GM23338 (cell line): ENCODE data around the gene NDST1. TPM values are rescaled to one million over a fixed set of nuclear protein-coding genes. Genes with fewer than 3 reads are reported as not detected.

ENCODE experiments used
- ATAC-seq: fragments of 200-7000 bp; cut with Tn5 transposase; 3 replicates; pipeline ENCODE4 v1.9.1; 2020
- DNase-seq: peaks from one replicate; pipeline ENCODE4 v3.0.0-alpha.2; 2015; ENCODE audit warnings: low spot score
- H2AFZ ChIP-seq: fragments of 200-600 bp; sonication (generic); 2 replicates; pipeline ENCODE4 v1.8.0; 2016; ENCODE audit warnings: antibody characterized with exemption, mild to moderate bottlenecking, moderate library complexity
- H3F3A ChIP-seq: fragments of 200-600 bp; sonication (generic); replicated peaks from 2 replicates; pipeline ENCODE4 v1.8.0; 2017; ENCODE audit warnings: antibody characterized with exemption, mixed run types, low read depth
- H3K27ac ChIP-seq: fragments of 200-600 bp; sonication (generic); 2 replicates; pipeline ENCODE4 v1.6.1; 2016; ENCODE audit warnings: low read depth
- H3K27me3 ChIP-seq: fragments of 200-600 bp; sonication (generic); 2 replicates; pipeline ENCODE4 v1.8.0; 2016; ENCODE audit warnings: mild to moderate bottlenecking, mixed run types, moderate library complexity; ENCODE audit not compliant: insufficient read depth
- H3K36me3 ChIP-seq: fragments of 200-600 bp; sonication (generic); 2 replicates; pipeline ENCODE4 v1.8.0; 2016; ENCODE audit warnings: mild to moderate bottlenecking; ENCODE audit not compliant: insufficient read depth
- H3K4me1 ChIP-seq: fragments of 200-600 bp; sonication (generic); 2 replicates; pipeline ENCODE4 v1.8.0; 2016; ENCODE audit warnings: mild to moderate bottlenecking, moderate library complexity; ENCODE audit not compliant: insufficient read depth
- H3K4me2 ChIP-seq: fragments of 200-600 bp; sonication (generic); 2 replicates; pipeline ENCODE4 v1.7.1; 2017; ENCODE audit warnings: mixed run types
- H3K4me3 ChIP-seq: fragments of 200-600 bp; sonication (generic); 2 replicates; pipeline ENCODE4 v1.6.1; 2016; ENCODE audit warnings: mixed run types
- H3K79me2 ChIP-seq: fragments of 200-600 bp; sonication (generic); replicated peaks from 2 replicates; pipeline ENCODE4 v1.8.0; 2017; ENCODE audit warnings: mild to moderate bottlenecking; ENCODE audit not compliant: insufficient read depth
- H3K9me2 ChIP-seq: fragments of 200-600 bp; sonication (generic); 2 replicates; pipeline ENCODE4 v1.8.0; 2017; ENCODE audit not compliant: insufficient read depth
- H4K20me1 ChIP-seq: fragments of 200-600 bp; sonication (generic); replicated peaks from 2 replicates; pipeline ENCODE4 v1.8.0; 2017; ENCODE audit warnings: mild to moderate bottlenecking; ENCODE audit not compliant: insufficient read depth
- H3K27ac Mint-ChIP-seq: 2 replicates; pipeline ENCODE4 v1.8.0; 2020; ENCODE audit warnings: inconsistent platforms, mild to moderate bottlenecking, moderate library complexity, mixed read lengths
- H3K27me3 Mint-ChIP-seq: 3 replicates; pipeline ENCODE4 v1.8.0; 2022; ENCODE audit warnings: low read depth, mild to moderate bottlenecking, moderate library complexity, mixed read lengths, inconsistent platforms; ENCODE audit not compliant: insufficient read depth, poor library complexity
- H3K36me3 Mint-ChIP-seq: 3 replicates; pipeline ENCODE4 v1.8.0; 2021; ENCODE audit warnings: low read depth, mild to moderate bottlenecking, inconsistent platforms, moderate library complexity, mixed read lengths
- H3K4me1 Mint-ChIP-seq: 3 replicates; pipeline ENCODE4 v1.8.0; 2020; ENCODE audit warnings: mild to moderate bottlenecking, inconsistent platforms, mixed read lengths
- H3K4me3 Mint-ChIP-seq: 3 replicates; pipeline ENCODE4 v1.8.0; 2021; ENCODE audit warnings: moderate library complexity, mild to moderate bottlenecking, inconsistent platforms, mixed read lengths
- H3K9me3 Mint-ChIP-seq: 3 replicates; pipeline ENCODE4 v1.8.0; 2020; ENCODE audit warnings: moderate library complexity, mild to moderate bottlenecking, inconsistent platforms, mixed read lengths
- CREB1 ChIP-seq: fragments of 250-450 bp; sonication (Bioruptor Pico); IDR thresholded peaks from 2 replicates; pipeline ENCODE4 v1.5.0; 2020; ENCODE audit warnings: low read depth, mild to moderate bottlenecking, moderate library complexity
- CTCF ChIP-seq, 2 experiments: fragments of 200-600 bp in 1 of 2; sonication (generic) in 1 of 2; conservative IDR thresholded peaks; 2 replicates each; pipeline versions ENCODE4 v1.5.1 to v1.6.1; 2016 to 2017; ENCODE audit warnings: antibody characterized with exemption in 2 of 2, low read depth in 2 of 2, mild to moderate bottlenecking in 2 of 2, moderate library complexity in 1 of 2
- NANOG ChIP-seq: IDR thresholded peaks from 2 replicates; pipeline ENCODE4 v1.6.1; 2016; ENCODE audit warnings: antibody characterized with exemption, borderline replicate concordance
- ZNF114 ChIP-seq: fragments of 250-450 bp; sonication (Bioruptor Pico); IDR thresholded peaks from 2 replicates; pipeline ENCODE4 v1.5.0; 2020; ENCODE audit warnings: mild to moderate bottlenecking, moderate library complexity
- ZNF331 ChIP-seq: fragments of 250-450 bp; sonication (Bioruptor Pico); IDR thresholded peaks from 2 replicates; pipeline ENCODE4 v1.5.0; 2020; ENCODE audit warnings: low read depth, mild to moderate bottlenecking, moderate library complexity
- ZNF462 ChIP-seq: fragments of 250-450 bp; sonication (Bioruptor Pico); IDR thresholded peaks from 2 replicates; pipeline ENCODE4 v1.5.0; 2020; ENCODE audit warnings: mild to moderate bottlenecking, moderate library complexity
- polyA plus RNA-seq: library from polyadenylated mRNA; unstranded; fragments of >200 nt; fragmentation: Nextera tagmentation; extraction: Ambion mirVana; gene quantifications from 2 replicates; pipeline ENCODE4 v1.2.1, GENCODE V29; 2016
- total RNA-seq: library from RNA; depleted of rRNA; stranded (reverse); fragments of >200 nt; shearing (Covaris generic); gene quantifications from 2 replicates; pipeline ENCODE4 v1.2.3, GENCODE V29; 2014

NDST1 gene
- total and polyA plus RNA-seq, 2 experiments from 2014 or later = 7.3 to 85.0 TPM

GRCh38 chr5:150481972-150482406, 25.9 kb upstream of the NDST1 start (continued):
- no peak for TF ChIP-seq ZNF462 (CRISPR knock-in tag)
- TF ChIP-seq ZNF114 = no peak

- H3K36me3 ChIP-seq = no peaks in the 10 kb centered on the region
- peaks cover 57% of the 10 kb centered on the region for H3K4me1 Mint-ChIP-seq
- TF ChIP-seq CREB1 (CRISPR knock-in tag) (no peak), CTCF (conservative IDR thresholded peaks at IDR 0.05; ENCODE audit: low read depth in 2 of 2) (no peak), ZNF331 (CRISPR knock-in tag) (no peak), NANOG (no peak), ZNF462 (CRISPR knock-in tag) (no peak)
Observed at GRCh38 chr5:150484964-150485692, 22.8 kb upstream of the NDST1 start.

More at GRCh38 chr5:150484964-150485692, 22.8 kb upstream of the NDST1 start:
- Histone ChIP-seq H3K27ac (peak overlapping the region; percentile 97), H3K4me1 (peaks cover 38% of the 10 kb centered on the region), H2AFZ (peak overlapping the region; percentile 94), H3F3A (peaks cover 12% of the 10 kb centered on the region; the same call in 1 of the 2 replicates), H3K4me3 (peak overlapping the region; percentile 90), H3K27me3 (no peaks in the 10 kb centered on the region), H3K4me2 (peak overlapping the region; percentile 90), H3K9me2 (no peaks in the 10 kb centered on the region), H3K79me2 (peaks cover 36% of the 10 kb centered on the region), H4K20me1 (peaks cover 22% of the 10 kb centered on the region)
- H3K4me3 Mint-ChIP-seq = peak overlapping the region; percentile 83
- peak; percentile 42 for ATAC-seq
- peak overlapping the region; percentile 78 for H3K27ac Mint-ChIP-seq
- DNase-seq = peak; percentile 69
- H3K9me3 Mint-ChIP-seq = no peaks in the 10 kb centered on the region; the same call in 2 of the 3 replicates
- peaks cover 11% of the 10 kb centered on the region for H3K27me3 Mint-ChIP-seq
- H3K36me3 Mint-ChIP-seq = no peaks in the 10 kb centered on the region; the same call in 2 of the 3 replicates
